Right atrium auricular region (tissue), 2 donors: ENCODE results near the gene ASF1B. TPM values are rescaled to one million over a fixed set of nuclear protein-coding genes. Genes with fewer than 3 reads are reported as not detected.

ENCODE experiments used
- DNase-seq: peaks from one replicate; pipeline ENCODE4 v3.0.0-alpha.2; 2019; ENCODE audit warnings: low spot score
- H3K27ac ChIP-seq, 2 donors: fragments of 200-600 bp; sonication (generic); 1 replicate in 1 of 2; 2 replicates in 1 of 2; pipeline ENCODE4 v1.5.1; 2016 to 2019
- H3K27me3 ChIP-seq, 2 donors: fragments of 200-600 bp; sonication (generic); one replicate each; pipeline versions ENCODE4 v1.5.1 to v1.6.0; 2017 to 2019
- H3K36me3 ChIP-seq: fragments of 200-600 bp; sonication (generic); one replicate; pipeline ENCODE4 v1.5.1; 2016
- H3K4me1 ChIP-seq, 2 donors: fragments of 200-600 bp; sonication (generic); one replicate each; pipeline versions ENCODE4 v1.5.1 to v1.6.0; 2017 to 2019
- H3K4me3 ChIP-seq, 2 donors: fragments of 200-600 bp; sonication (generic); 1 replicate in 1 of 2; 2 replicates in 1 of 2; pipeline ENCODE4 v1.5.1; 2017 to 2019; ENCODE audit warnings: mild to moderate bottlenecking in 1 of 2, moderate library complexity in 1 of 2
- H3K9me3 ChIP-seq, 2 donors: fragments of 200-600 bp; sonication (generic); one replicate each; pipeline ENCODE4 v1.5.1; 2019
- CTCF ChIP-seq, 2 donors: fragments of 200-600 bp; sonication (generic); IDR thresholded peaks; one replicate each; pipeline ENCODE4 v1.5.1; 2019; ENCODE audit warnings: antibody characterized with exemption in 2 of 2
- total RNA-seq, 2 donors: library from RNA; depleted of rRNA; stranded (reverse); fragments of >200 nt; gene quantifications; one replicate each; pipeline ENCODE4 v1.1.0, GENCODE V29; 2016

ASF1B gene
- total RNA-seq, 2 donors from 2014 or later = 0.43 to 1.4 TPM

- peak overlapping the region; percentile 79 to 91 for H3K27ac ChIP-seq
- no peaks in the 10 kb centered on the region for H3K27me3 ChIP-seq
- H3K4me3 ChIP-seq = no peak overlapping the region
- no peak for TF ChIP-seq CTCF (IDR thresholded peaks at IDR 0.05)
- DNase-seq = no peak
- H3K4me1 ChIP-seq = peaks cover 0 to 46% of the 10 kb centered on the region in 2 donors
- peaks cover 26% of the 10 kb centered on the region for H3K36me3 ChIP-seq
- H3K9me3 ChIP-seq = no peaks in the 10 kb centered on the region
These were observed 28.6 kb downstream of the ASF1B start for GRCh38 chr19:14107581-14108461.

GRCh38 chr19:14106840-14107239, 29.5 kb downstream of the ASF1B start:
- no peak for TF ChIP-seq CTCF (IDR thresholded peaks at IDR 0.05)
- H3K27me3 ChIP-seq = no peaks in the 10 kb centered on the region
- no peak for DNase-seq
- H3K36me3 ChIP-seq = peaks cover 36% of the 10 kb centered on the region
- H3K27ac ChIP-seq = peak overlapping the region; percentile 79 to 91
- peaks cover 0 to 46% of the 10 kb centered on the region in 2 donors for H3K4me1 ChIP-seq
- no peaks in the 10 kb centered on the region for H3K9me3 ChIP-seq
- H3K4me3 ChIP-seq = no peak overlapping the region

GRCh38 chr19:14105680-14106079, 30.7 kb downstream of the ASF1B start:
- no peak for DNase-seq

GRCh38 chr19:14103310-14103709, 33.1 kb downstream of the ASF1B start:
- Histone ChIP-seq H3K36me3 (peaks cover 64% of the 10 kb centered on the region), H3K27ac (peak overlapping the region in 1 of 2 donors; percentile 2), H3K4me3 (no peak overlapping the region), H3K27me3 (no peaks in the 10 kb centered on the region), H3K9me3 (no peaks in the 10 kb centered on the region), H3K4me1 (peaks cover 0 to 31% of the 10 kb centered on the region in 2 donors)
- no peak for DNase-seq
- no peak for TF ChIP-seq CTCF (IDR thresholded peaks at IDR 0.05)

More at GRCh38 chr19:14105680-14106079, 30.7 kb downstream of the ASF1B start:
- peaks cover 48% of the 10 kb centered on the region for H3K36me3 ChIP-seq
- H3K27ac ChIP-seq = peak overlapping the region in 1 of 2 donors; percentile 79
- H3K9me3 ChIP-seq = no peaks in the 10 kb centered on the region
- H3K4me3 ChIP-seq = no peak overlapping the region
- H3K4me1 ChIP-seq = peaks cover 0 to 36% of the 10 kb centered on the region in 2 donors
- TF ChIP-seq CTCF (IDR thresholded peaks at IDR 0.05) = no peak
- H3K27me3 ChIP-seq = no peaks in the 10 kb centered on the region

DNA sequence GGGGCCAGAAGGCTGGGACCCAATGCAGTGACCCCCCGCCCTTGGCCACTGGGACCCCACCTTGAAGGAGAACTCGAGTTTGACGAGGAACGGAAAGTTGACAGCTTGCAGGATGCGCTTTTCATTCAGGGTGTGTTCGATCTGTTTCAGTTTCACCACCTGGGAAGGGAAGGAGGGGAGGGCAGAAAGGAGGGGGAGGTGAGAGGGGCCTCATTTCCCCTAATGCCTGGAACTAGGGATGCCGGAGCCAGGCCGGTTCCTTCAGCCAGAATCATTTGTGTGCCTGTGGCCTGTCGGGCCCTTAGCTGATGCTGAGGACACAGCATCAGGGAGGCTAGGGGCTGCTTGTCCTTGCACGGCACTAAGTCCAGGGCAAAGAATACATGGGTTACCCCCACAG, 33.6 kb downstream of the ASF1B start:
- no peak for DNase-seq
- no peak overlapping the region for H3K4me3 ChIP-seq
- peaks cover 0 to 25% of the 10 kb centered on the region in 2 donors for H3K4me1 ChIP-seq
- no peaks in the 10 kb centered on the region for H3K9me3 ChIP-seq
- H3K36me3 ChIP-seq = peaks cover 70% of the 10 kb centered on the region
- no peaks in the 10 kb centered on the region for H3K27me3 ChIP-seq
- H3K27ac ChIP-seq = peak overlapping the region in 1 of 2 donors; percentile 27
- TF ChIP-seq CTCF (IDR thresholded peaks at IDR 0.05) = no peak
